Liver (tissue), 2 donors: ENCODE measurements around the gene MPRIP.
"Not testable (repeated sequence)": the region's sequence is repeated elsewhere in the genome, so short reads cannot be mapped to it uniquely, and the experiment has no call there.

Experiments used
- ATF3 ChIP-seq: IDR thresholded peaks from 2 replicates; pipeline ENCODE4 v1.6.1; 2016; ENCODE audit warnings: antibody characterized with exemption
- TF ChIP-seq, protein P1 (sequence below): IDR thresholded peaks from 2 replicates; pipeline ENCODE4 v1.6.1; 2016; ENCODE audit warnings: antibody characterized with exemption, mild to moderate bottlenecking
- donor health status: healthy.

- TF ChIP-seq ATF3: not testable (repeated sequence)
- TF ChIP-seq, protein P1, sequence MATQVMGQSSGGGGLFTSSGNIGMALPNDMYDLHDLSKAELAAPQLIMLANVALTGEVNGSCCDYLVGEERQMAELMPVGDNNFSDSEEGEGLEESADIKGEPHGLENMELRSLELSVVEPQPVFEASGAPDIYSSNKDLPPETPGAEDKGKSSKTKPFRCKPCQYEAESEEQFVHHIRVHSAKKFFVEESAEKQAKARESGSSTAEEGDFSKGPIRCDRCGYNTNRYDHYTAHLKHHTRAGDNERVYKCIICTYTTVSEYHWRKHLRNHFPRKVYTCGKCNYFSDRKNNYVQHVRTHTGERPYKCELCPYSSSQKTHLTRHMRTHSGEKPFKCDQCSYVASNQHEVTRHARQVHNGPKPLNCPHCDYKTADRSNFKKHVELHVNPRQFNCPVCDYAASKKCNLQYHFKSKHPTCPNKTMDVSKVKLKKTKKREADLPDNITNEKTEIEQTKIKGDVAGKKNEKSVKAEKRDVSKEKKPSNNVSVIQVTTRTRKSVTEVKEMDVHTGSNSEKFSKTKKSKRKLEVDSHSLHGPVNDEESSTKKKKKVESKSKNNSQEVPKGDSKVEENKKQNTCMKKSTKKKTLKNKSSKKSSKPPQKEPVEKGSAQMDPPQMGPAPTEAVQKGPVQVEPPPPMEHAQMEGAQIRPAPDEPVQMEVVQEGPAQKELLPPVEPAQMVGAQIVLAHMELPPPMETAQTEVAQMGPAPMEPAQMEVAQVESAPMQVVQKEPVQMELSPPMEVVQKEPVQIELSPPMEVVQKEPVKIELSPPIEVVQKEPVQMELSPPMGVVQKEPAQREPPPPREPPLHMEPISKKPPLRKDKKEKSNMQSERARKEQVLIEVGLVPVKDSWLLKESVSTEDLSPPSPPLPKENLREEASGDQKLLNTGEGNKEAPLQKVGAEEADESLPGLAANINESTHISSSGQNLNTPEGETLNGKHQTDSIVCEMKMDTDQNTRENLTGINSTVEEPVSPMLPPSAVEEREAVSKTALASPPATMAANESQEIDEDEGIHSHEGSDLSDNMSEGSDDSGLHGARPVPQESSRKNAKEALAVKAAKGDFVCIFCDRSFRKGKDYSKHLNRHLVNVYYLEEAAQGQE: not testable (repeated sequence)
These were observed 32.3 kb upstream of the MPRIP start for GRCh38 chr17:17009972-17010371.
